GM12864 (cell line): ENCODE measurements around the gene SPRTN.
"Not testable (repeated sequence)": the region's sequence is repeated elsewhere in the genome, so short reads cannot be mapped to it uniquely, and the experiment has no call there.

Experiments used
- DNase-seq: peaks from one replicate; pipeline ENCODE4 v3.0.0-alpha.2; 2011; ENCODE audit warnings: low read depth
- H3K4me3 ChIP-seq: 2 replicates; pipeline ENCODE4 v1.5.1; 2011; ENCODE audit warnings: mild to moderate bottlenecking, low read depth, low read length, control low read depth
- CTCF ChIP-seq: IDR thresholded peaks from 2 replicates; pipeline ENCODE4 v1.5.1; 2011; ENCODE audit warnings: low read depth, mild to moderate bottlenecking, moderate library complexity, low read length, control low read depth, inconsistent platforms; ENCODE audit errors: missing control alignments

SPRTN gene

DNA sequence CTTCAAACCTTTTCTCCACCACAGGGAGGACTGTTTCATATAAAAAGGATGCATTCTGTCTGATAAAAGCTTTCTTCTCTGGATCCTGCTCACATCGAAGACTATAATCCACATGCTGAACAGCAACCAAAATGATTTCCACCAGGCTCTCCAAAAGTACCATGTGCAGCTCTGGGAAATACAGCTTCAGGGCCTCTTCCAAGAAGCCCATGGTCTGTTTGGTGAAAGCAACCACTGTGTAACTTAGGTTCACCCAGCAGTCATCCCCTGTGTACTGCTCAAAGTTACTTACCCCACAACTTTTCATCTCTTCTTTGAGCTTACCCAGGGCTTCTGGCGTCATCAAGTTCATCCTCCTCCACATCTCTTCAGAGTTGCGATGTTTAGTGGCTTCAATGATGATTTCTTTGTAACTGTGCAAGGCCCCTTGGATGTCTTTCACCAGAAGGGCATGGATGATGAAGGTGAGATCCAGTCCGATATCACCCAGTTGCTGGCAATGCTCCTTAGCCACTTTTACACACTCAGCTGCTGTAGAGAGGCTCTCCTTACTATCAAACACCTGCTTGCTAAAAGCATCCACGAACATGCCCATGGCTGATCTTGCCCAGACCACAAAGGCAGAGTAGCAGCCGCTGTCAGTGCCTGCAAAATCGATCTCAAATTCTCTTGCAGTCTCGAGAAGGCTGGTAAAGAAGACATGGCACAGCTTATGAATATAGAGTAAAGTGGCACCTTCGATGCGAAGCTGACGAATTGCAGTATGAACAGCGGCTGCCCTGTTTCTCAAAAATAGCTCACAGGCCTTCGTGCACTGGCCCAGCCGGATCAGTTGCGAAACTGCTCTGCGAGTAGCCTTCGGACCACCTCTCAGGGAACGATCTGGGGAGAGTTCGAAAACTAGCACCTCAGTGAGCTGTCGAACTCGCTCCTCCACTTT lies 2.2 kb upstream of the SPRTN start:
- peak overlapping the region; percentile 95 for H3K4me3 ChIP-seq
- DNase-seq: no peak
- no peak for TF ChIP-seq CTCF

GRCh38 chr1:231337043-231337471 lies 1.0 kb upstream of the SPRTN start:
- no peak for TF ChIP-seq CTCF
- no peak for DNase-seq
- H3K4me3 ChIP-seq: peak overlapping the region; percentile 95

DNA sequence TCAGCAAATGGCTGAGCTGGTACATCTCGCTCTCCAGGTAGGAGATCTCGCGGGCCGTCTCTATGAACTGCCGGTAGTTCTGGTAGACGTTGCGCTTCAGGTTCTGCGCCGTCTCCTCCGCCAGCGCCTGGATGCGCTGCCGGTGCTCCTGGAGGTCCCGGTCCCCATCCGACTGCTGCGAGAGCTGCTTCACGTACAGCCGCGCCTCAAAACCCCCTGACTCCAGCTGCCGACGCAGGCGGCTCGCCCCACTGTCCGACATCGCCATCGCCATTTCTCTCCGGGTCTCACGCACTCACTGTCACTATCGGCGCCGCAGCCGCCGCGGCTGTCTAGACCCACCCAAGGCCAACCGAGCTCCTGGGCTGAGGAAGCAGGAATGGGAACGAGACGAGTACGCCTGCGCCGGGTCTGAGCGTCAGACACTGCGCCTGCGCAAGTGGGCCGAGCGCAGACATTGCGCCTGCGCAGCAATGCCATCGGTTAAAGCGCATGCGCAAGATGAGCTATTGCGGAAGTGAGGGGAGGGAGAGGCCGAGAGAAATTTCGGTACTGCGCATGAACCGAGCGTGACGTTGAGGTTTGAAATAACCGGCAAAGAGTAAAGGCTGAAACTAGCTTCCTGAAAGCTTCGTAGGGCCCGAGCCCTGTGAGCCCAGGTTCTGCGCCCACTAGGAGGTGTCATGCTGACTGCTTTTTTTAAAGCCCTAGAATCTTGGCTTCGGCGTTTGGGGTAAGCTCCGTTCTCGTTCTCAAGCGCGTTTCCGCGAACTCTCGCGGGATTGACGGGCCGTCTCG lies 422 bp upstream of the SPRTN start, which contains the start of gene EXOC8:
TSS of gene EXOC8 (minus strand) at position 381 of the 798 bp plus-strand sequence. CDS start at position 274, 107 bp downstream.
- H3K4me3 ChIP-seq: peak within 1 kb of the TSS; percentile 95
- peak; percentile 23 for TF ChIP-seq CTCF
- DNase-seq: peak; percentile 90

- no peak for TF ChIP-seq CTCF
- no peak for DNase-seq
- no peak overlapping the region for H3K4me3 ChIP-seq
These were observed 2.4 kb downstream of the SPRTN start for GRCh38 chr1:231340328-231341013.

DNA sequence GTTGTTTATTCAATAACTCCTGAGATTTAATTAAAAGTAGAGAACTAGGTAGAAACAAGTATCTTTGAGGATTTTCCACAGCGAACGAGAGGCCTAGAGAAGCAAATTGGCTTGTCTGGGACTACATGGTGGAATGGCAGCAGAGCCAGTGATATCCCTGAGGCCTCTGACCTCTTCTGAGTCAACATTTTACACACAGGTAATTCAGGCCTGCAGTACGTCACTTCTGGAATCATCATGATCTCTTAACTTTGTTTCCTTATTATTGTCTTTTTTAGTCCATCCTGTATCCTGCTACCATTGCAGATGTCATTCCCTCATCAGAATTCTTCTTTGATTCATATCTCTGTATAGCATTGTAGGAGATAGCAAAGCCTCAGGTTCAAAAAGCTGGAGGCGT lies 9.9 kb downstream of the SPRTN start:
- no peak for TF ChIP-seq CTCF
- no peak for DNase-seq
- H3K4me3 ChIP-seq: no peak overlapping the region

DNA sequence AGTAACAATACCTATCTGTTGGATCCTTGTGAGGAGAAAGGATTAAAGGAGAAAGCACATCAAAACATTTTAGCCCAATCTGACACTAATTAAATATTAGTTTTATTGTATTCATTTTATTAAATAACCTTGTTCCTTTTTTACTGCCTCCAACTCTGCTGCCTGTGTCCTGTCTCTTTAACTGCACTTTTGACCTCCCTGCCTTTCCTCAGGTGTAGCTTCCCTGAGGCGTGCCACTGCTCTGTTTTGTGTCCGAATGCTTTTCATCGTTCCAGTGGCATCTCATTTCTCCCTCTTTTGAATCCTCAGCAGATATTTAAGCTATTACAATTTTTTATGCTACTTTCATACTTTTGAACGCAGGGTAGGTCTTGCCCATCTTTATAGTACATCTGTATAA lies 10.3 kb downstream of the SPRTN start:
- H3K4me3 ChIP-seq: no peak overlapping the region
- no peak for TF ChIP-seq CTCF
- no peak for DNase-seq

- DNase-seq, H3K4me3 ChIP-seq: not testable (repeated sequence)
These were observed 10.8 kb downstream of the SPRTN start for GRCh38 chr1:231348856-231349255.
